ENCODE results near the gene MYOD1. TPM values are rescaled to one million over a fixed set of nuclear protein-coding genes. Genes with fewer than 3 reads are reported as not detected.

Gene MYOD1
- not detected in 2 replicates for total RNA-seq (2021)
- Bru-seq, nascent RNA: not detected
- not detected for BruChase-seq, experiment 1, labeled RNA remaining after a 2-hour chase
- BruChase-seq, experiment 2, labeled RNA remaining after a 6-hour chase: not detected
- long read RNA-seq: 0 reads

- intact Hi-C loops (cut with micrococcal nuclease; ENCODE audit: unreplicated experiment): no loop called here
- Histone ChIP-seq H3K9me3 (ENCODE audit: insufficient read depth, low read depth) (no peaks in the 10 kb centered on the region), H4K20me1 (ENCODE audit: insufficient read depth) (no peaks in the 10 kb centered on the region), H3K79me2 (ENCODE audit: low read depth) (no peaks in the 10 kb centered on the region), H3K4me2 (no peak within 1 kb of the TSS), H3K27me3 (ENCODE audit: insufficient read depth, low read depth) (peaks cover 55% of the 10 kb centered on the region), H3K27ac (no peak within 1 kb of the TSS), H3K4me1 (replicated peaks; ENCODE audit: insufficient read depth) (no peaks in the 10 kb centered on the region), H3K9me2 (ENCODE audit: insufficient read depth) (no peaks in the 10 kb centered on the region), H3K36me3 (ENCODE audit: low read depth) (no peaks in the 10 kb centered on the region), H3F3A (ENCODE audit: insufficient read depth, low read depth) (no peaks in the 10 kb centered on the region), H3K4me3 (no peak within 1 kb of the TSS), H2AFZ (peak within 1 kb of the TSS; percentile 39; the same call in 1 of the 2 replicates)
- no TSS peak for BruUV-seq (replicated peaks)
- DNase-seq: no peak
- POLR2A ChIA-PET (ENCODE audit: unreplicated experiment): interaction anchor here (0.7 kb wide), 1 partner anchor 10 kb away, joined by 6 read pairs; no protein-coding TSS in a partner anchor
- CTCF ChIA-PET: no interaction called here
- no peak for TF ChIP-seq EZH2 (IDR thresholded peaks at IDR 0.05; ENCODE audit: low read depth)
- TF ChIP-seq, protein P1, sequence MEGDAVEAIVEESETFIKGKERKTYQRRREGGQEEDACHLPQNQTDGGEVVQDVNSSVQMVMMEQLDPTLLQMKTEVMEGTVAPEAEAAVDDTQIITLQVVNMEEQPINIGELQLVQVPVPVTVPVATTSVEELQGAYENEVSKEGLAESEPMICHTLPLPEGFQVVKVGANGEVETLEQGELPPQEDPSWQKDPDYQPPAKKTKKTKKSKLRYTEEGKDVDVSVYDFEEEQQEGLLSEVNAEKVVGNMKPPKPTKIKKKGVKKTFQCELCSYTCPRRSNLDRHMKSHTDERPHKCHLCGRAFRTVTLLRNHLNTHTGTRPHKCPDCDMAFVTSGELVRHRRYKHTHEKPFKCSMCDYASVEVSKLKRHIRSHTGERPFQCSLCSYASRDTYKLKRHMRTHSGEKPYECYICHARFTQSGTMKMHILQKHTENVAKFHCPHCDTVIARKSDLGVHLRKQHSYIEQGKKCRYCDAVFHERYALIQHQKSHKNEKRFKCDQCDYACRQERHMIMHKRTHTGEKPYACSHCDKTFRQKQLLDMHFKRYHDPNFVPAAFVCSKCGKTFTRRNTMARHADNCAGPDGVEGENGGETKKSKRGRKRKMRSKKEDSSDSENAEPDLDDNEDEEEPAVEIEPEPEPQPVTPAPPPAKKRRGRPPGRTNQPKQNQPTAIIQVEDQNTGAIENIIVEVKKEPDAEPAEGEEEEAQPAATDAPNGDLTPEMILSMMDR (conservative IDR thresholded peaks at IDR 0.05): no peak
Measured at GRCh38 chr11:17719028-17719937, at the start of gene MYOD1. Gene MYOD1, plus strand, starts transcription at chr11:17719571. Its CDS starts 212 bp downstream, at chr11:17719783.

GRCh38 chr11:17672469-17672868, 46.9 kb upstream of the MYOD1 start:
- Histone ChIP-seq H3K4me1 (replicated peaks; ENCODE audit: insufficient read depth) (no peaks in the 10 kb centered on the region), H3K79me2 (ENCODE audit: low read depth) (no peaks in the 10 kb centered on the region), H4K20me1 (ENCODE audit: insufficient read depth) (no peaks in the 10 kb centered on the region), H3K9me2 (ENCODE audit: insufficient read depth) (no peaks in the 10 kb centered on the region; the same call in 1 of the 2 replicates), H3F3A (ENCODE audit: insufficient read depth, low read depth) (no peaks in the 10 kb centered on the region), H3K27me3 (ENCODE audit: insufficient read depth, low read depth) (peaks cover 53% of the 10 kb centered on the region), H2AFZ (no peak overlapping the region), H3K4me2 (no peak overlapping the region), H3K36me3 (ENCODE audit: low read depth) (no peaks in the 10 kb centered on the region), H3K9me3 (ENCODE audit: insufficient read depth, low read depth) (peaks cover 3% of the 10 kb centered on the region; the same call in 1 of the 2 replicates), H3K27ac (no peak overlapping the region), H3K4me3 (no peak overlapping the region)
- no peak for DNase-seq
- BruUV-seq (replicated peaks): no TSS peak
- TF ChIP-seq, protein P1 (conservative IDR thresholded peaks at IDR 0.05): no peak
- no peak for TF ChIP-seq EZH2 (IDR thresholded peaks at IDR 0.05; ENCODE audit: low read depth)
- intact Hi-C loops (cut with micrococcal nuclease; ENCODE audit: unreplicated experiment): no loop called here
- ChIA-PET CTCF (no interaction called here), POLR2A (ENCODE audit: unreplicated experiment) (no interaction called here)

DNA sequence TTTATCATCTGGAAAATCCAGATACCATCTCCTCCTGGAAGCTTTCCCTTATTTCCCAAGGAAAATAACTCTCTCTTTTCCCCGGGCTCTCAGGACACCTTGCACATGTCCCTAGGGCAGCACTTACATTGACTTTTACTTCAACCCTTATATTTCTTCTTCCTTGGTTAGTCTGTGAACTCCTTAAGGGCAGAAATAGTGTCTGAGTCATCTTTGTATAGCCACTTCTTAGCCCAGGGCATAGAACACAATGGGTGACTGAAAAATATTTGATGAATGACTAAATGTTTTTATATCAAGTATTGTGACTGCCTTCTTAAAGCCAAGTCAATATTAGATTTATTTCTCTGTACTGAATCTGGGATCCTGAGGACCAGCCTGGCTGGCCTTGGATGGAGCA, 45.4 kb upstream of the MYOD1 start:
- ChIA-PET CTCF (no interaction called here), POLR2A (ENCODE audit: unreplicated experiment) (no interaction called here)
- no TSS peak for BruUV-seq (replicated peaks)
- intact Hi-C loops (cut with micrococcal nuclease; ENCODE audit: unreplicated experiment): no loop called here
- Histone ChIP-seq H3F3A (ENCODE audit: insufficient read depth, low read depth) (no peaks in the 10 kb centered on the region), H3K27ac (no peak overlapping the region), H3K27me3 (ENCODE audit: insufficient read depth, low read depth) (peaks cover 57% of the 10 kb centered on the region), H3K4me1 (replicated peaks; ENCODE audit: insufficient read depth) (no peaks in the 10 kb centered on the region), H3K9me3 (ENCODE audit: insufficient read depth, low read depth) (peaks cover 3% of the 10 kb centered on the region; the same call in 1 of the 2 replicates), H3K4me3 (no peak overlapping the region), H3K9me2 (ENCODE audit: insufficient read depth) (no peaks in the 10 kb centered on the region; the same call in 1 of the 2 replicates), H4K20me1 (ENCODE audit: insufficient read depth) (no peaks in the 10 kb centered on the region), H3K79me2 (ENCODE audit: low read depth) (no peaks in the 10 kb centered on the region), H3K36me3 (ENCODE audit: low read depth) (no peaks in the 10 kb centered on the region), H3K4me2 (no peak overlapping the region), H2AFZ (no peak overlapping the region)
- TF ChIP-seq, protein P1 (conservative IDR thresholded peaks at IDR 0.05): no peak
- no peak for TF ChIP-seq EZH2 (IDR thresholded peaks at IDR 0.05; ENCODE audit: low read depth)
- DNase-seq: peak in 1 of 2 experiments; percentile 45
